ENCODE data around the gene SDHAF1.

GRCh38 chr19:35993923-35994598 is 927 bp upstream of the SDHAF1 start:
- TF ChIP-seq CTCF (IDR thresholded peaks at IDR 0.05; ENCODE audit: low read length): no peak
- no peak for TF ChIP-seq EZH2 (IDR thresholded peaks at IDR 0.05; ENCODE audit: borderline replicate concordance, low read length)
